HG02870 (cell line): ENCODE measurements around the gene SPAST.
A peak's percentile ranks its signal among the peaks of the same experiment; 100 is the strongest.
"Not testable (repeated sequence)": the region's sequence is repeated elsewhere in the genome, so short reads cannot be mapped to it uniquely, and the experiment has no call there.

ENCODE experiments used
- ATAC-seq: cut with Tn5 transposase; IDR thresholded peaks from one replicate; pipeline ENCODE4 v1.9.1; 2021; ENCODE audit warnings: mild to moderate bottlenecking, moderate library complexity; ENCODE audit not compliant: unreplicated experiment

The SPAST gene, protein sequence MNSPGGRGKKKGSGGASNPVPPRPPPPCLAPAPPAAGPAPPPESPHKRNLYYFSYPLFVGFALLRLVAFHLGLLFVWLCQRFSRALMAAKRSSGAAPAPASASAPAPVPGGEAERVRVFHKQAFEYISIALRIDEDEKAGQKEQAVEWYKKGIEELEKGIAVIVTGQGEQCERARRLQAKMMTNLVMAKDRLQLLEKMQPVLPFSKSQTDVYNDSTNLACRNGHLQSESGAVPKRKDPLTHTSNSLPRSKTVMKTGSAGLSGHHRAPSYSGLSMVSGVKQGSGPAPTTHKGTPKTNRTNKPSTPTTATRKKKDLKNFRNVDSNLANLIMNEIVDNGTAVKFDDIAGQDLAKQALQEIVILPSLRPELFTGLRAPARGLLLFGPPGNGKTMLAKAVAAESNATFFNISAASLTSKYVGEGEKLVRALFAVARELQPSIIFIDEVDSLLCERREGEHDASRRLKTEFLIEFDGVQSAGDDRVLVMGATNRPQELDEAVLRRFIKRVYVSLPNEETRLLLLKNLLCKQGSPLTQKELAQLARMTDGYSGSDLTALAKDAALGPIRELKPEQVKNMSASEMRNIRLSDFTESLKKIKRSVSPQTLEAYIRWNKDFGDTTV

DNA sequence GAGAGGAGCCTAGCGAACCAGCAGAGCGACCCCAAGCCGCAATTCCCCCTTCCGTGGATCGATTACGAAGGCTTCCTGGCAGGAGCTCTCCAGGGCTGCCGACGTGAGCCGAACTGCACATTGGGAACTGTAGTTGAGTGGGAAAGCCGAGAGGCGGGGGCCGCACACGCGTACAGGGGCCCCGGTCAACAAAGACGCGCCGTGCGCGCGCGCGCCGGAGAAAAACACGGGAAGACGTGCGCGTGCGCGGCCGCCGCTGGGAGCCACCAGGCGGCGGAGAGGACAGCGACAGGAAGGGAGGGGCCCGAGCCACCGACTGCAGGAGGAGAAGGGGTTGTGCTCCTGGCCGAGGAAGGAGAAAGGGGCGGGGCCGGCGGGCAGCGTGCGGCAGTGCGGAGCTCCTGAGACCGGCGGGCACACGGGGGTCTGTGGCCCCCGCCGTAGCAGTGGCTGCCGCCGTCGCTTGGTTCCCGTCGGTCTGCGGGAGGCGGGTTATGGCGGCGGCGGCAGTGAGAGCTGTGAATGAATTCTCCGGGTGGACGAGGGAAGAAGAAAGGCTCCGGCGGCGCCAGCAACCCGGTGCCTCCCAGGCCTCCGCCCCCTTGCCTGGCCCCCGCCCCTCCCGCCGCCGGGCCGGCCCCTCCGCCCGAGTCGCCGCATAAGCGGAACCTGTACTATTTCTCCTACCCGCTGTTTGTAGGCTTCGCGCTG, at the start of gene SPAST:
Gene SPAST, plus strand, starts transcription at position 247 of the 711 bp plus-strand sequence. Its CDS starts 276 bp downstream, at position 523.
- peak; percentile 95 for ATAC-seq

GRCh38 chr2:32018789-32019482, 44.4 kb upstream of the SPAST start:
- ATAC-seq = not testable (repeated sequence)

GRCh38 chr2:32034198-32034887, 29.0 kb upstream of the SPAST start:
- not testable (repeated sequence) for ATAC-seq

DNA sequence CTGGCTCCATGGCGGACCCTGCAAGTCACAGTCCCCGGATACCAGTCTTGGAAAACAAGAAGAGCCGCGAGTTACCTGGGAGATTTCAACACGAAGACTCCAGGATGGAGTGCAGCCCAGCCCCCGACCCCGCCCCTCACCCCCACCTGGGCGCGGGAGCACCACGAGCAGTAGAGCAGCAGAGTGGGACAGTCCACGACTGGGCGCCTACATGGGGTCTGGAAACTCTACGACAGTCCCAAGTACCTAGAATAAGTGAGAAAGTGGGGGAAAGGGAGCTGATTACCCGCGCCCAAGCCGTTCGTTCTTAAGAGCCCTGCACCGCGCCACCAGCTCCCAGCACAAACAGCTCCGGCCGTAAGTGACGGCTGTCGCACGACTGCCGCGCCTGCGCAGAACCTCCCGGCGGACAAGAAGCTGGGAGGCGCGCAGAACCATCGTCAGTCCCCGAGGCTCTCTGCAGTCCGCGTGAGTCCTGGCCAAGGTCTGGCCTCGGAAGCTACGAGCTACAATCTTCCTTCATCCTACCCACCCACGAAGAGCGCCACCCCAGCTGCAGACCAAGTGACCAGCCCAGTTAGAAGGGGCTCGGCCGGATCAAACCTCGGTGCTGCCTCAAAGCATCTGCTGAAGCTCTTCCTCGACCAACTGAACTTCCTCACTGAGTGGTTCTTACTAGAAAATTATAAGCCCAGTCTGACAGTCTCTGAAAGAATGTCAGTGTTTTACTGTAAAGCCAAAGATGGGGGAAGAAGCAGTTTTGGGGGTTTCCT, 23.7 kb upstream of the SPAST start, which contains the start of gene DPY30:
Gene DPY30, minus strand, starts transcription at position 359 of the 773 bp plus-strand sequence. Its CDS starts 349 bp downstream, at position 10.
- ATAC-seq = peak; percentile 92

- no peak for ATAC-seq
Measured at GRCh38 chr2:32043561-32043960, 19.8 kb upstream of the SPAST start.

DNA sequence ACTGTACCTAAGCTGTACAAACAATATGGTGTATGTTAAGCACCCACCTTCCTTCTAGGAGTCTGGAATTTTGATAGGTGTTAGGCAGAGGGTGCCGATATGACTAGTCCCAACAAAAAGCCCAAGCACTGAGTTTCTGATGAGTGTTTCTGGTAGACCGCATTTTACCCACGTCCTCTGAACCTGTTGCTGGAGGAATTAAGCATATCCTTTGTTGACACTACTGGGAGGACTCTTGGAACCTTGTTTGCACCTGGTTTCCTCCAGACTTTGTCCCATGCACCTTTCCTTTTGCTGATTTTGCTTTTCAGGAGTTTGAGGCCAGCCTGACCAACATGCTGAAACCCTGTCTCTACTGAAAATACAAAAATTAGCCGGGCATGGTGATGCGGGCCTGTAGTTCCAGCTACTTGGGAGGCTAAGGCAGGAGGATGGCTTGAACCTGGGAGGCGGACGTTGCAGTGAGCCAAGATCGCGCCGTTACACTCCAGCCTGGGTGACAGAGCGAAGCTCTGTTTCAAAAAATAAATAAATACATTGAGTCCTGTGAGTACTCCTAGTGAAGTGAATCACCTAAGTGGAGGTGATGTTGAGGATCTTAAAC, 11.4 kb upstream of the SPAST start:
- no peak for ATAC-seq

- not testable (repeated sequence) for ATAC-seq
Measured at GRCh38 chr2:32054583-32054982, 8.8 kb upstream of the SPAST start.

DNA sequence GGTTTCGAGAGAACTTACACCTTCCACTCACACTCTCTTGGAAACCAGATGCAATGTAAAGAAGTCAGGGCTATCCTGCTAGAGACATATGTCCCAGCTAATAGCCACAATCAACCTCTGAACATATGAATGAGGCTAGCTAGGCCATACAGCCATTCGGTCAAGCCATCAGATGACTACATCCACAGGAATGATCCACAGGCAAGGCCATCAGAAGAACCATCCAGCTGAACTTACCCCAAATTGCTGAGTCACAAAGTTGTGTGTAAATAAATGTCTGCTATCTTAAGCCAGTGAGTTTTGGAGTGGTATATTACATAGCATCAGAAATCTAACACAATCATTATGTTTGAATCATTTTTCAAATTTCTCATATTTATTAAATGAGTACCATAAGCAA, 5.2 kb upstream of the SPAST start:
- no peak for ATAC-seq

DNA sequence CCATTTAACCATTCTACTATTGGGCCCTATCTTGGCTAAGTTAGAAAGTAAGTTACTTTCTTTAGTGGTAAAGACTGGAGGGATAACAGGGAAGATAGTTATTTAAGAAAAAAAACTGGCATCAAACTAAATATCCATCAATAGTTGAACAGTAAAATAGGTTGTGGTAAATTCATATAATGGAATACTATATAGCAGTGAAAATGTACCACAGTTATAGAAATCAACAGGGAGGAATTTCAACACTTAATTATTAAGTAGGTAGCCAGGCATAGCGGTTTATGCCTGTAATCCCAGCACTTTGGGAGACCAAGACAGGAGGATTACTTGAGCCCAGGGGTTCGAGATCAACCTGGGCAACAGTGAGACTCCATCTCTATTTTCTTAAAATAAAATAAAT, 3.1 kb upstream of the SPAST start:
- no peak for ATAC-seq

- ATAC-seq = no peak
Measured at GRCh38 chr2:32061430-32061829, 1.9 kb upstream of the SPAST start.

GRCh38 chr2:32061973-32062861, 1.1 kb upstream of the SPAST start:
- no peak for ATAC-seq

- no peak for ATAC-seq
Measured at GRCh38 chr2:32064021-32064601, 755 bp downstream of the SPAST start.

GRCh38 chr2:32064713-32065112, 1.4 kb downstream of the SPAST start:
- no peak for ATAC-seq

DNA sequence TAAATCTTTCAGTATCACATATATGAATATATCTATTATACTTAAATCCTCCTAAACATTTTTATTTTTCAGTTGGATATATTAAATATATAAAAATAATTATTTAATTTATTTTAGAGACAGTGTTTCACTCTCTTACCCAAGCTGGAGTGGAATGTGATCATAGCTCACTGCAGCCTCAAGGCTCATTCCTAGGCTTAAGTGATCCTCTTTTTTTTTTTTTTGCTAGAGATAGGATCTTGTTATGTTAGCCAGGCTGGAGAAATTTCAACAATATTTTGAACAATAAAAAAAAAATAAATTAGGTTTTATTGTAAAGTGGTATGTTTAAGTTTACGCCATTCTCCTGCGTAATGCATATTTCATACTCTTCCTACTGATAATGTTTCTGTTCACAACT, 4.2 kb downstream of the SPAST start:
- ATAC-seq = no peak

- ATAC-seq = no peak
Measured at GRCh38 chr2:32074134-32074506, 10.8 kb downstream of the SPAST start.

GRCh38 chr2:32095671-32096070, 32.3 kb downstream of the SPAST start:
- no peak for ATAC-seq

DNA sequence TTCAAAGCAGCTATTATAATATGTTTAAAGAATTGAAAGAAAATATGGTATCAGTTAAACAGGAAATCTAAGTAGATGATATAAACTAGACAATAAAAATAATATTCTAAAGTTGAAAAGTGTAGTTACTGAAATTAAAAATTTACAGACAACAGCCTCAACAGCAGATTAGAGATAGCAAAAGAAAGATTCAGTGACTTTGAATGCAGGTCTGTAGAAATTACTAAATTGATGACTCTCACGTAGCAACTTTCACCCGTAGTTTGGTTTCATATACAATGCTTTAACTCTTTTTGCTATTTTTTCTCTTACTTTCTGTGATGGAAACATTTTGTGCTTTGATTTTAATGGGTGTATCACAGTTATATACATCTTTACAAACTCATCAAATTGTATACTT, 44.8 kb downstream of the SPAST start:
- ATAC-seq = no peak

GRCh38 chr2:32118055-32118454, 54.7 kb downstream of the SPAST start:
- no peak for ATAC-seq
